GM12878 (cell line): ENCODE results near the gene DERL2. TPM values are rescaled to one million over a fixed set of nuclear protein-coding genes. Genes with fewer than 3 reads are reported as not detected.

Source experiments
- ATAC-seq: fragments of 200-7000 bp; cut with Tn5 transposase; 3 replicates; pipeline ENCODE4 v1.9.1; 2020; ENCODE audit warnings: mild to moderate bottlenecking, moderate library complexity
- BruUV-seq: library from RNA; stranded (reverse); fragments of 400-500 nt; replicated peaks from 2 replicates; lab custom pipeline; 2021; lab: Mats Ljungman, UMichigan
- CTCF ChIA-PET: fragments of 300-600 bp; sonication (Branson Sonifier 250); formaldehyde crosslinking; extraction: SDS; loops from one replicate; lab custom pipeline; 2021; ENCODE audit warnings: inconsistent platforms; lab: Yijun Ruan, JAX
- POLR2A ChIA-PET: fragments of 350-600 bp; formaldehyde crosslinking; extraction: SDS; loops from one replicate; lab custom pipeline; 2021; ENCODE audit warnings: inconsistent platforms; lab: Charles Lee
- RAD21 ChIA-PET: fragments of 300-600 bp; sonication (Branson Sonifier 250); formaldehyde crosslinking; loops from one replicate; lab custom pipeline; 2023; ENCODE audit warnings: antibody characterized with exemption; ENCODE audit not compliant: unreplicated experiment; lab: Charles Lee
- SMC1A ChIA-PET: fragments of 300-600 bp; sonication (Branson Sonifier 250); formaldehyde crosslinking; loops from one replicate; lab custom pipeline; 2023; ENCODE audit not compliant: unreplicated experiment, uncharacterized antibody; lab: Charles Lee
- DNase-seq: peaks from one replicate; pipeline ENCODE4 v3.0.0-alpha.2; 2011; ENCODE audit warnings: low read depth, low spot score
- FAIRE-seq: peaks from 3 replicates; lab custom pipeline; 2011; peaks lifted over from hg19 to GRCh38; lab: Jason Lieb, UNC
- H2AFZ ChIP-seq: 2 replicates; pipeline ENCODE4 v1.6.0; 2011; ENCODE audit warnings: low read depth, low read length, control low read depth; ENCODE audit not compliant: control insufficient read depth
- H3K27ac ChIP-seq: 2 replicates; pipeline ENCODE4 v1.5.1; 2011; ENCODE audit warnings: control low read depth; ENCODE audit not compliant: control insufficient read depth, insufficient read depth
- H3K27me3 ChIP-seq, 2 experiments: replicated peaks in 1 of 2; 2 replicates each; pipeline versions ENCODE4 v1.6.0 to v1.6.1; 2011; ENCODE audit warnings: low read length in 1 of 2; ENCODE audit not compliant: control insufficient read depth in 2 of 2, insufficient read depth in 2 of 2
- H3K36me3 ChIP-seq, 2 experiments: 2 replicates each; pipeline ENCODE4 v1.5.1; 2011; ENCODE audit warnings: low read length in 1 of 2; ENCODE audit not compliant: control insufficient read depth in 2 of 2, insufficient read depth in 2 of 2
- H3K4me1 ChIP-seq: 2 replicates; pipeline ENCODE4 v1.6.1; 2011; ENCODE audit warnings: mild to moderate bottlenecking, low read length, moderate library complexity, mixed read lengths; ENCODE audit not compliant: control insufficient read depth, insufficient read depth
- H3K4me2 ChIP-seq: 2 replicates; pipeline ENCODE4 v1.6.0; 2011; ENCODE audit warnings: control low read depth; ENCODE audit not compliant: control insufficient read depth, insufficient read depth
- H3K4me3 ChIP-seq: fragments of 200-600 bp; sonication (generic); 2 replicates; pipeline ENCODE4 v1.5.1; 2016
- H3K79me2 ChIP-seq: 2 replicates; pipeline ENCODE4 v1.6.0; 2011; ENCODE audit warnings: low read length; ENCODE audit not compliant: control insufficient read depth, insufficient read depth
- H3K9ac ChIP-seq: 2 replicates; pipeline ENCODE4 v1.8.0; 2011; ENCODE audit warnings: low read length, control low read depth, mixed read lengths; ENCODE audit not compliant: control insufficient read depth, insufficient read depth
- H3K9me3 ChIP-seq: replicated peaks from 3 replicates; pipeline ENCODE4 v1.5.1; 2011; ENCODE audit warnings: mild to moderate bottlenecking, low read length; ENCODE audit not compliant: control insufficient read depth, insufficient read depth
- H4K20me1 ChIP-seq: 2 replicates; pipeline ENCODE4 v1.6.0; 2011; ENCODE audit not compliant: control insufficient read depth, insufficient read depth
- BMI1 ChIP-seq: fragments of 450-650 bp; IDR thresholded peaks from 2 replicates; pipeline ENCODE4 v1.6.1; 2016; ENCODE audit warnings: mild to moderate bottlenecking, moderate library complexity, borderline replicate concordance
- HDAC2 ChIP-seq: fragments of 200-600 bp; sonication (generic); IDR thresholded peaks from 2 replicates; pipeline ENCODE4 v1.6.1; 2017
- LARP7 ChIP-seq: fragments of 450-650 bp; IDR thresholded peaks from 2 replicates; pipeline ENCODE4 v1.6.1; 2017; ENCODE audit warnings: mild to moderate bottlenecking
- MYC ChIP-seq: IDR thresholded peaks from 2 replicates; pipeline ENCODE4 v1.6.1; 2011; ENCODE audit warnings: mild to moderate bottlenecking, low read length, moderate library complexity, inconsistent platforms; ENCODE audit not compliant: insufficient read depth, insufficient replicate concordance, insufficient read length, severe bottlenecking
- PAX5 ChIP-seq: IDR thresholded peaks from 2 replicates; pipeline ENCODE4 v1.6.1; 2011; ENCODE audit warnings: low read depth, low read length, borderline replicate concordance
- SRF ChIP-seq, 2 experiments: IDR thresholded peaks; 2 replicates each; pipeline ENCODE4 v1.6.1; 2011; ENCODE audit warnings: low read depth in 2 of 2, low read length in 2 of 2, mild to moderate bottlenecking in 1 of 2, moderate library complexity in 1 of 2
- TARDBP ChIP-seq: IDR thresholded peaks from 2 replicates; pipeline ENCODE4 v1.6.1; 2016; ENCODE audit warnings: borderline replicate concordance
- TCF12 ChIP-seq: IDR thresholded peaks from 2 replicates; pipeline ENCODE4 v1.6.1; 2011; ENCODE audit warnings: low read depth, mild to moderate bottlenecking, low read length
- ZNF207 ChIP-seq: fragments of 450-650 bp; IDR thresholded peaks from 2 replicates; pipeline ENCODE4 v1.6.1; 2014; ENCODE audit warnings: antibody characterized with exemption, mild to moderate bottlenecking, borderline replicate concordance
- WGBS: methylation state at CpG from one replicate; pipeline ENCODE4 v1.1.6; 2016; ENCODE audit warnings: low lambda C conversion rate; ENCODE audit not compliant: insufficient replicate concordance, insufficient coverage; ENCODE audit errors: missing lambda C conversion rate; 5-methylcytosine and 5-hydroxymethylcytosine counted together
- in situ Hi-C: fragments of 300-500 bp; cut with MboI; formaldehyde crosslinking; loops from 9 replicates; pipeline ENCODE4 v1.14.3; 2018; ENCODE audit warnings: mixed read lengths
- intact Hi-C: fragments of 100-400 bp; cut with micrococcal nuclease; formaldehyde crosslinking; loops from one replicate; pipeline ENCODE4 v1.14.2; 2022; ENCODE audit not compliant: unreplicated experiment
- polyA plus RNA-seq, 11 experiments: library from polyadenylated mRNA; depleted of rRNA in 4 of 11; unstranded in 6 of 11; stranded (reverse) in 5 of 11; fragments of >200 nt; fragmentation: Nextera tagmentation in 4 of 11; fragmentation: Illumina TruSeq in 1 of 11; extraction: Ambion mirVana in 4 of 11; extraction: Trizol in 1 of 11; gene quantifications; 1 replicate in 1 of 11; 2 replicates in 10 of 11; pipeline versions ENCODE4 v1.2.1 to v1.2.3, GENCODE V29; 2011 to 2016; ENCODE audit warnings: inconsistent platforms in 2 of 11, missing spikeins in 2 of 11, low read depth in 1 of 11
- total RNA-seq, 4 experiments: library from RNA; depleted of rRNA in 3 of 4; stranded (reverse); fragments of >200 nt in 3 of 4; fragmentation: Illumina TruSeq in 1 of 4; extraction: Trizol in 1 of 4; gene quantifications; 2 replicates each; pipeline versions ENCODE4 v1.2.1 to v1.2.3, GENCODE V29; 2013 to 2021
- TF ChIP-seq, protein P1 (sequence below): fragments of 150-350 bp; IDR thresholded peaks from 2 replicates; pipeline ENCODE4 v1.6.1; 2014; ENCODE audit warnings: mild to moderate bottlenecking, low read depth, low read length
- TF ChIP-seq, protein P2 (sequence below): fragments of 450-650 bp; IDR thresholded peaks from 2 replicates; pipeline ENCODE4 v1.6.1; 2017; ENCODE audit warnings: borderline replicate concordance
- TF ChIP-seq, protein P3 (sequence below): IDR thresholded peaks from 2 replicates; pipeline ENCODE4 v1.6.1; 2011; ENCODE audit warnings: borderline replicate concordance, low read depth, mild to moderate bottlenecking, moderate library complexity, mixed read lengths, low read length; ENCODE audit not compliant: insufficient read depth; ENCODE audit errors: extremely low read length
- TF ChIP-seq, protein P4 (sequence below): fragments of 450-650 bp; formaldehyde crosslinking; IDR thresholded peaks from 2 replicates; pipeline ENCODE4 v1.5.0; 2022; ENCODE audit warnings: mild to moderate bottlenecking, missing genetic modification characterization
- TF ChIP-seq, protein P5 (sequence below): fragments of 450-650 bp; IDR thresholded peaks from 2 replicates; pipeline ENCODE4 v1.6.1; 2017; ENCODE audit warnings: low read depth, mild to moderate bottlenecking, moderate library complexity

Gene DERL2
- total and polyA plus RNA-seq, 10 of the 15 experiments (the other 5 are each of a cell fraction or from before 2014, with no cell fraction given) = 40.5 to 236 (median 69.3) TPM

DNA sequence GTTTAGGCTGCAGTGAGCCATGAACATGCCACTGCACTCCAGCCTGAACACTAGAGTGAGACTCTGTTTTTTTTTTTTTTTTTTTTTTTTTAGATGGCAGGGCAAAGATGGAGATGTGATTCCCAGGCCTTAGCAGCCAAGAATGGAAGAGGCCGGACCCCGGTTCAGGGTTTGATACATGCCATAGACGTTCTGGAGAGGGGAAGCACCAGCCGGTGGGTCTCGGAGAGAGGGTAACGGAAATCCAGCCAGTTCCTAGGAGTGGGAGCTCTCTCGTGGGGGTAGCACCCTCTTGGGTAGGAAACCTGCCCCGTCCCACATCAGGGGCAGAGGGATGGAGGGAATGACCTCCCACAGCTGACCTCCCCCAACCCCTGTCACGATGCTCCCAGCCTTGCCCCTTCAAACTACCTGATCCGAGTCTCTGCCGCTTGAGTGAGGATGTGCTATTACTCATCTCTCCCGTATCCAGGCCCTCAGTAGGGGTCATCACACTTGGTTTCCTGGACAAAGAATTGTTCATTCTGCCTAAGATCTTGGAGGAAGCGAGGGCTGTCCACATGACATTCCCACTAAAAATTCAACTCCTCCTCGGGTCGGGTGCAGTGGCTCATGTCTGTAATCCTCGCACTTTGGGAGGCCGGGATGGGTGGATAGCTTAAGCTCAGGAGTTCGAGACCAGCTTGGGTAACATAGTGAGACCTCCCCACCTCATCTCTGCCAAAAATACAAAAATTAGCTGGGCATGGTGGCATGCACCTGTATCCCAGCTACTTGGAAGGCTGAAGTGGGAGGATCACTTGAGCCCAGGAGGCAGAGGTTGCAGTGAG lies 47.7 kb upstream of the DERL2 start:
- no peaks in the 10 kb centered on the region for H3K79me2 ChIP-seq
- no peak for ATAC-seq
- H3K27me3 ChIP-seq = no peaks in the 10 kb centered on the region
- H3K4me2 ChIP-seq = no peak overlapping the region
- no peaks in the 10 kb centered on the region for H3K9me3 ChIP-seq
- ChIA-PET SMC1A (interaction anchor here (1.1 kb wide), 1 partner anchor 10 kb away, joined by 3 read pairs; no protein-coding TSS in a partner anchor), RAD21 (no interaction called here), CTCF (interaction anchor here (1.6 kb wide), 1 partner anchor 9 kb away, joined by 5 read pairs; no protein-coding TSS in a partner anchor), POLR2A (no interaction called here)
- in situ Hi-C loops (no loop called here), intact Hi-C loops (no loop called here)
- BruUV-seq = no TSS peak
- no peak overlapping the region for H3K9ac ChIP-seq
- peaks cover 1 to 14% of the 10 kb centered on the region in 2 experiments; a peak in 3 of 4 replicates for H3K36me3 ChIP-seq
- DNase-seq = no peak
- H3K4me3 ChIP-seq = no peak overlapping the region
- no peaks in the 10 kb centered on the region for H3K4me1 ChIP-seq
- no peak for FAIRE-seq
- H2AFZ ChIP-seq = no peak overlapping the region
- no peak overlapping the region for H3K27ac ChIP-seq
- 90% methylated on average over 18 of the region's 18 CpGs for WGBS
- H4K20me1 ChIP-seq = no peaks in the 10 kb centered on the region
- TF ChIP-seq, protein P1, sequence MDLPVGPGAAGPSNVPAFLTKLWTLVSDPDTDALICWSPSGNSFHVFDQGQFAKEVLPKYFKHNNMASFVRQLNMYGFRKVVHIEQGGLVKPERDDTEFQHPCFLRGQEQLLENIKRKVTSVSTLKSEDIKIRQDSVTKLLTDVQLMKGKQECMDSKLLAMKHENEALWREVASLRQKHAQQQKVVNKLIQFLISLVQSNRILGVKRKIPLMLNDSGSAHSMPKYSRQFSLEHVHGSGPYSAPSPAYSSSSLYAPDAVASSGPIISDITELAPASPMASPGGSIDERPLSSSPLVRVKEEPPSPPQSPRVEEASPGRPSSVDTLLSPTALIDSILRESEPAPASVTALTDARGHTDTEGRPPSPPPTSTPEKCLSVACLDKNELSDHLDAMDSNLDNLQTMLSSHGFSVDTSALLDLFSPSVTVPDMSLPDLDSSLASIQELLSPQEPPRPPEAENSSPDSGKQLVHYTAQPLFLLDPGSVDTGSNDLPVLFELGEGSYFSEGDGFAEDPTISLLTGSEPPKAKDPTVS = no peak
- TF ChIP-seq, protein P2, sequence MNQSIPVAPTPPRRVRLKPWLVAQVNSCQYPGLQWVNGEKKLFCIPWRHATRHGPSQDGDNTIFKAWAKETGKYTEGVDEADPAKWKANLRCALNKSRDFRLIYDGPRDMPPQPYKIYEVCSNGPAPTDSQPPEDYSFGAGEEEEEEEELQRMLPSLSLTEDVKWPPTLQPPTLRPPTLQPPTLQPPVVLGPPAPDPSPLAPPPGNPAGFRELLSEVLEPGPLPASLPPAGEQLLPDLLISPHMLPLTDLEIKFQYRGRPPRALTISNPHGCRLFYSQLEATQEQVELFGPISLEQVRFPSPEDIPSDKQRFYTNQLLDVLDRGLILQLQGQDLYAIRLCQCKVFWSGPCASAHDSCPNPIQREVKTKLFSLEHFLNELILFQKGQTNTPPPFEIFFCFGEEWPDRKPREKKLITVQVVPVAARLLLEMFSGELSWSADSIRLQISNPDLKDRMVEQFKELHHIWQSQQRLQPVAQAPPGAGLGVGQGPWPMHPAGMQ = no peak
- TF ChIP-seq SRF (IDR thresholded peaks at IDR 0.05; ENCODE audit: low read depth in 2 of 2, low read length in 2 of 2) (no peak), LARP7 (no peak), TARDBP (no peak), HDAC2 (no peak), BMI1 (no peak), ZNF207 (no peak), TCF12 (no peak), PAX5 (no peak), MYC (no peak)
- TF ChIP-seq, protein P3, sequence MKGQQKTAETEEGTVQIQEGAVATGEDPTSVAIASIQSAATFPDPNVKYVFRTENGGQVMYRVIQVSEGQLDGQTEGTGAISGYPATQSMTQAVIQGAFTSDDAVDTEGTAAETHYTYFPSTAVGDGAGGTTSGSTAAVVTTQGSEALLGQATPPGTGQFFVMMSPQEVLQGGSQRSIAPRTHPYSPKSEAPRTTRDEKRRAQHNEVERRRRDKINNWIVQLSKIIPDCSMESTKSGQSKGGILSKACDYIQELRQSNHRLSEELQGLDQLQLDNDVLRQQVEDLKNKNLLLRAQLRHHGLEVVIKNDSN = no peak
- TF ChIP-seq, protein P4, sequence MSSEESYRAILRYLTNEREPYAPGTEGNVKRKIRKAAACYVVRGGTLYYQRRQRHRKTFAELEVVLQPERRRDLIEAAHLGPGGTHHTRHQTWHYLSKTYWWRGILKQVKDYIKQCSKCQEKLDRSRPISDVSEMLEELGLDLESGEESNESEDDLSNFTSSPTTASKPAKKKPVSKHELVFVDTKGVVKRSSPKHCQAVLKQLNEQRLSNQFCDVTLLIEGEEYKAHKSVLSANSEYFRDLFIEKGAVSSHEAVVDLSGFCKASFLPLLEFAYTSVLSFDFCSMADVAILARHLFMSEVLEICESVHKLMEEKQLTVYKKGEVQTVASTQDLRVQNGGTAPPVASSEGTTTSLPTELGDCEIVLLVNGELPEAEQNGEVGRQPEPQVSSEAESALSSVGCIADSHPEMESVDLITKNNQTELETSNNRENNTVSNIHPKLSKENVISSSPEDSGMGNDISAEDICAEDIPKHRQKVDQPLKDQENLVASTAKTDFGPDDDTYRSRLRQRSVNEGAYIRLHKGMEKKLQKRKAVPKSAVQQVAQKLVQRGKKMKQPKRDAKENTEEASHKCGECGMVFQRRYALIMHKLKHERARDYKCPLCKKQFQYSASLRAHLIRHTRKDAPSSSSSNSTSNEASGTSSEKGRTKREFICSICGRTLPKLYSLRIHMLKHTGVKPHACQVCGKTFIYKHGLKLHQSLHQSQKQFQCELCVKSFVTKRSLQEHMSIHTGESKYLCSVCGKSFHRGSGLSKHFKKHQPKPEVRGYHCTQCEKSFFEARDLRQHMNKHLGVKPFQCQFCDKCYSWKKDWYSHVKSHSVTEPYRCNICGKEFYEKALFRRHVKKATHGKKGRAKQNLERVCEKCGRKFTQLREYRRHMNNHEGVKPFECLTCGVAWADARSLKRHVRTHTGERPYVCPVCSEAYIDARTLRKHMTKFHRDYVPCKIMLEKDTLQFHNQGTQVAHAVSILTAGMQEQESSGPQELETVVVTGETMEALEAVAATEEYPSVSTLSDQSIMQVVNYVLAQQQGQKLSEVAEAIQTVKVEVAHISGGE (CRISPR knock-in tag) = no peak
- TF ChIP-seq, protein P5, sequence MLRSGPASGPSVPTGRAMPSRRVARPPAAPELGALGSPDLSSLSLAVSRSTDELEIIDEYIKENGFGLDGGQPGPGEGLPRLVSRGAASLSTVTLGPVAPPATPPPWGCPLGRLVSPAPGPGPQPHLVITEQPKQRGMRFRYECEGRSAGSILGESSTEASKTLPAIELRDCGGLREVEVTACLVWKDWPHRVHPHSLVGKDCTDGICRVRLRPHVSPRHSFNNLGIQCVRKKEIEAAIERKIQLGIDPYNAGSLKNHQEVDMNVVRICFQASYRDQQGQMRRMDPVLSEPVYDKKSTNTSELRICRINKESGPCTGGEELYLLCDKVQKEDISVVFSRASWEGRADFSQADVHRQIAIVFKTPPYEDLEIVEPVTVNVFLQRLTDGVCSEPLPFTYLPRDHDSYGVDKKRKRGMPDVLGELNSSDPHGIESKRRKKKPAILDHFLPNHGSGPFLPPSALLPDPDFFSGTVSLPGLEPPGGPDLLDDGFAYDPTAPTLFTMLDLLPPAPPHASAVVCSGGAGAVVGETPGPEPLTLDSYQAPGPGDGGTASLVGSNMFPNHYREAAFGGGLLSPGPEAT = no peak
